HG03558 (cell line): Measurements from ENCODE around the gene PRSS21.
A peak's percentile ranks its signal among the peaks of the same experiment; 100 is the strongest.

ENCODE experiments used
- ATAC-seq: cut with Tn5 transposase; IDR thresholded peaks from one replicate; pipeline ENCODE4 v1.9.1; 2021; ENCODE audit warnings: moderate number of reproducible peaks; ENCODE audit not compliant: unreplicated experiment; ENCODE audit errors: extremely low read depth

Gene PRSS21

GRCh38 chr16:2858245-2859025, 41.4 kb downstream of the PRSS21 start:
- ATAC-seq, result no peak

GRCh38 chr16:2859686-2860265, 42.7 kb downstream of the PRSS21 start:
- no peak for ATAC-seq

- no peak for ATAC-seq
These were observed 44.0 kb downstream of the PRSS21 start for GRCh38 chr16:2860826-2861567.

GRCh38 chr16:2865651-2866050, 48.6 kb downstream of the PRSS21 start:
- no peak for ATAC-seq

- ATAC-seq, result no peak
These were observed 49.4 kb downstream of the PRSS21 start for GRCh38 chr16:2866431-2866830.

GRCh38 chr16:2867661-2867986, 50.6 kb downstream of the PRSS21 start:
- no peak for ATAC-seq

DNA sequence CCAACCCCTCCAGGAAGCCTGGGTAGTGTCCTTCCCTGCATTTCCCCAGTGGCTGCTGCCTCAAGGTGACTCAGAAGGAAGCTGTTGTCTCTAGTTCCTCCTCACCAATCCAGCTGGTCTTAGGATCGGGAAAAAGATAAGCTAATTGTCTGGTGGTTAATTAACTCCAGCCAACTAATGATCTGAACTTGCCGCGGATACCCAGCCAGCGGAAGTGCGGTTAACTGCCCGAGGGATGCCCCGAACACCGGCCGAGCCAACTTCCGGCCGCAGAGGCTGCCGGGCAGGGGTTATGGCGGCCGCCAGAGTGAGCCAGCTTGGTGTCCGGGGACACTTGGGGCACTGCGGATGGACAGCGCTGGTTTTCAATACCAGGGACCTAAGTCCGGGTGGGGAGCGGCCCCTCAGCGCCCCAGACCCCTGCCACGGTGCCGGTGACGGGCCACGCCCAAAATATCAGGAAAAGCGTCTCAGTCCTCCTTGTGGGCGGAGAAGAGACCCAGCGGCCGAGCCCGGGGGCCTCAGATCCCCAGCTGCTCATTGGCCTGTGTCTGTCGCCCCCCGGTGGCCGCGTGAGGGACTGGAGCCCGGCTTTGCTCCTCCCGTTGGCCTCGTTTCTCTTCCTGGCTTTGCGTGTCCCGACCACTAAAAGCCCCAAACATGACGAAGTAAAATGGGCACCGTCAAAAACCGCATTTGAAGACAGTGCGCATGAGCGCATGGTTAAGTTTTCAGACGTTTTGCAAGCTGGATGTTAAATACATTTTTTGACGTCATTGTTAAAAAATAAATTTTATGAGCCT, 51.2 kb downstream of the PRSS21 start:
- ATAC-seq, result peak; percentile 69
